DMS79 treated with DMSO at 0.1 percent for 48 hours (cell line): ENCODE measurements around the gene ANP32B.
A peak's percentile ranks its signal among the peaks of the same experiment; 100 is the strongest.
"Not testable (repeated sequence)": the region's sequence is repeated elsewhere in the genome, so short reads cannot be mapped to it uniquely, and the experiment has no call there.

Experiments
- DNase-seq: peaks from one replicate; lab custom pipeline; 2025; lab: John Stamatoyannopoulos, UW

Gene ANP32B

DNA sequence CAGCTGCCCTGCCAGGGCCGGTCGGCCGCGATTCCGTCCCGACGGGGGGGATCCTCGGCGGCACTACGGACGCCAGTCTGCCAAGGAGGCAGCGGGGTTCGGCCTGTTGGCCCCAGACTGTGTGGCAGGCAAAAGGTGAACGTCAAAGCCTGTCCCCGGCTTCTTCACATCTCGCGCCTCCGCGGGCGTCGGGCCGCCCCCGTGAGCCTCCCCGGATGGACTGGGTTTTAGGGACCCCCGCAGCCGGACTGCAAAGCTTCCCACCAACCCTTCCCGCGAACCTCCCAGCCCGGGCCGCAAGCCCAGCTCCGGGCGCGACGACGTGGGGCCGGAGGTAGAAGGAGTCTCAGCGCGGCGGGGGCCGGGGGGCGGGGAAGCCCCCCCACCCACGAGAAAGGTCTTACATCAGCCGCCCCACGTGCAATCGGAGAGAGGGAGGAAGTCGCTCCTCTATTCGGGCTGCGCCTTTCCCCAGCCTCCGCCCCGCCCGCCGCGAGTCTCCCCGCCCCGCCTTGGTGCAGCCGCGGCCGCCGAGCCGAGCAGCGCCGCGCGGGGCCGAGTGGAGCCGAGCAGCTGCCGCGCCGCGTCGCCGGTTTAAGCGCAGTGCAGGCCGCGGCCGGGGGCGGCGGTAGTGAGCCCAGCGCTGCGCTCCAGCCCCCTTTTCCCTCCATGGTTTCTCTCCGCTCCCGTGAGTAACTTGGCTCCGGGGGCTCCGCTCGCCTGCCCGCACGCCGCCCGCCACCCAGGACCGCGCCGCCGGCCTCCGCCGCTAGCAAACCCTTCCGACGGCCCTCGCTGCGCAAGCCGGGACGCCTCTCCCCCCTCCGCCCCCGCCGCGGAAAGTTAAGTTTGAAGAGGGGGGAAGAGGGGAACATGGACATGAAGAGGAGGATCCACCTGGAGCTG lies at the start of gene ANP32B:
Gene ANP32B, plus strand, starts transcription at position 659 of the 906 bp plus-strand sequence. Its CDS starts 215 bp downstream, at position 874.
- peak; percentile 31 for DNase-seq

DNA sequence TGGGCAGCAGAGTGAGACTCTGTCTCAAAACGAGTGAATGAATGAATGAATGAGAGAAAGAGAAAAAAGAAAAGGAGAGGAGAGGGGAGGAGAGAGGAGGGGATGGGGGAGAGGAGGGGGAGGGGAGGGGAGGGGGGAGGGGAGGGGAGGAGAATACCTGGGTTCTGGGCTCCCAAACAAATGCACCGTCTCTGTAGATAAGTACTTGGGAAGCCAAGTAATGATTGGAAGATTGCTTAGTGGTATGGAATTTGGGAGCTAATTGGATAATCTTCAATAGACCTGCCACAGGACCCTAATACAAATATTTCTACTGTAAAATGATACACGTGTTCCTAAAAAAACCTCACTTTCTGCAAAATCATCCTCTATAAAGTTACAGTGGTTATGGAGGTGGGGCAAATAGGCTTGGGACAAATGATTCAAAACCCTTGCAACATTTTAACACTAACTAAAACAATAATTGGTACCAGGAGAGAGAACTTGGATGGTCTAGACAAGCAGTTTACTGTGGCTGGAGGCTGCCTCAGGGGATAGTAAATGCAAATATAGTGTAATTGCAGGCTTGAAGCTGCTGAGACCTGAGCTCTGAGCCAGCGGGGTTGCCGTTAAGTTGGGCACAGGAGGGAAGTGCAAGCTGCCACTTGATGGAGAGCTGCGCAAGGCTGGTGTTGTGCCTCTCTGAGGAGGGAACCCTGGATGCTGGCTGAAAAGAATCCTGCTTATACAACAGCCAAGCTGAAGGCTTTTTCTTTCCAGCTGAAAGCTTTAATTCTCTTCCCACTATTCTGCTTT lies 48.6 kb upstream of the ANP32B start:
- no peak for DNase-seq

DNA sequence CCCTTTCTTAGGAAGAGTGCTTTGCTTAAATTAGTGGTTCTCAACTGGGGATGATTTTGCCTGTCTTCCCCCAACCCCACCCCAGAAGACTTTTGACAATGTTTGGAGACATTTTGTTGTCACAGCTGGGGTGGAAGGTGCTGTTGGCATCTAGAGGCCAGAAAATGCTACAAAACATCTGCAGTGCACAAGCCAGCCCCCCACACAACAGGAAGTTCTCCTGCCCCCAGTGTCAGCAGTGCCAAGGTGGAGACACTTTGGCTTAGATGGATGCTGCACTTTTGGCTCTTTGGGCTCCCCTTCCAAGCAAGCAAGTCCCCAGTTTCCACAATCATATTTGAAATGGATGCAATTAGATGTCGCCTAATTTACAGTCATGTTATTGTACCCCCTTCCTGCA lies 47.9 kb upstream of the ANP32B start:
- DNase-seq, result no peak

DNA sequence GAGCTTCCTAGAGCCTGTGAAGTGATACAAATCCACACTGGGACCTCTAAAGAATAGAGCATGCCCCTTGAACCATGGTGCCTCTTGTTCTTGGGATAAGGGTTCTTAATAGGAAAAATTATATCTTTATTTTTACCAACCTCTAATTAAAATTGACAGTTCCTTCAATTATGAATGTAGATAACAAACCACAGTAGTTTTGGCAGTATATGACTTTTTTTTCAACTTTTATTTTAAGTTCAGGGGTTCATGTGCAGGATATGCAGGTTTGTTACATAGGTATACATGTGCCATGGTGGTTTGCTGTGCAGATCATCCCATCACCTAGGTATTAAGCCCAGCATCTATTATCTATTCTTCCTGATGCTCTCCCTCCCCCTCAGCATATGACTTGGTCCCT lies 46.1 kb upstream of the ANP32B start:
- DNase-seq, result no peak

DNA sequence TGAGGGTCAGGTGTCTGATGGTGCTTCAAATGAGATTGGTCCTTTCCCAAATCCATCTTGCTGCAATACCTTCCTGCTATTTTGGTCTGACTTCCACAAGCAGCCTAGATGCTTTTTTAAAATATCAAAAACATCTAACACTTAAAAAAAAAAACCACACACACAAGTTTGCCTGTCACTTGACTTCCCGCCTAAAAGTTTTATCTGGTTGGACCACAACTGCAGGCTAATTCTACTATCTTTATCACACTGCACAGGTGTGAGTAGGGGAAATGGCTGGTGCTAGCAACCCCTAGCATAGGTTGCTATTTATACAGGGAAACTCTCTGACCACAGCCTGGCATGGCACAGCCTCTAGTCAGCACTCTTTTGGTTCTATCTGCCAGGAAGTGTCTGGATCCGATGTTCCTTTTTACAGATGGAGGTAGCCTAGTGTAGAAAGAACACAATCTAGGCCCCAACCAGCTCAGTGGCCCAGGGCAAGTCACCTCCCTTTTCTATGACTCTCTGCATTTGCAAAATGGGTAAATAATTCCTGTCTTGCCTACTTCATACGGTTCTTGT lies 45.0 kb upstream of the ANP32B start, which contains the start of gene HEMGN:
Gene HEMGN, minus strand, starts transcription at position 92 of the 564 bp plus-strand sequence. Its CDS starts 36 bp downstream, at position 56.
- no peak for DNase-seq

DNA sequence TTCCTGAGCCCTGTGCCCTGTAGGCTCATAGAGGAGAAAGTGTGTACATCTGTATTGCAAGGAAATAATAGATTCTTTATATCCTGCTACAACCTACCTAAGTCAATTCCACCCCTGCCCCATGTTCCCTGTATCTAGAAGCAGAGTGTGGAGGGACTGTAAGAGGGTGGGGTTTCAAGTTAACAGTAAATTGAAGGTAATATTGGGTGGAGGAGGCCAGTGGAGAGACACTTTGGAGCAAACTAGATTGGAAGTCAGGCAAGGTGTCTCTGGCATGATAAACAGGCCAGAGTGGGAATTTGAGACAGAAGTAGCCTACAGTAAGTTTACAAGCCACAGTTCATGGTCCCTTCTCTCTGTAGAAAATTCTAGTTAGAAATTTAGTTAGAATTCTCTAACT lies 42.9 kb upstream of the ANP32B start:
- DNase-seq, result no peak

DNA sequence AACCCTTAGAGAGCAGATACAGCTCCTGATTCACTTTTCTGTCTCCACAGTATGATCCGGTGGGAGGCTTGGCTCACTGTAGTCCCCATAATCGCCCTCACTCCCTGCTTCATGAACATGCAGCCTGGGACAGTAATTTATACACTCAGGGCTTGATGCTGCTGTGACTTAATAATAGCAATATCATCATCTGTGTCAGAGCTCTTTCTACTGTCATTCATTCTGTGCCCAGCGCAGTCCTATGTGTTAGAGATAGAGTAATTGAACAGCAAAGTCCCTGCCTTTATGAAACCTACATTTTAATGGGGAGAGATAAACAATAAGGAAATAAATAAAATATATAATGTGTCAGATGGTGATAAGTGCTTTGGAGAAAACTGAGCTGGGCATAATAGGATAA lies 42.4 kb upstream of the ANP32B start:
- DNase-seq, result no peak

DNA sequence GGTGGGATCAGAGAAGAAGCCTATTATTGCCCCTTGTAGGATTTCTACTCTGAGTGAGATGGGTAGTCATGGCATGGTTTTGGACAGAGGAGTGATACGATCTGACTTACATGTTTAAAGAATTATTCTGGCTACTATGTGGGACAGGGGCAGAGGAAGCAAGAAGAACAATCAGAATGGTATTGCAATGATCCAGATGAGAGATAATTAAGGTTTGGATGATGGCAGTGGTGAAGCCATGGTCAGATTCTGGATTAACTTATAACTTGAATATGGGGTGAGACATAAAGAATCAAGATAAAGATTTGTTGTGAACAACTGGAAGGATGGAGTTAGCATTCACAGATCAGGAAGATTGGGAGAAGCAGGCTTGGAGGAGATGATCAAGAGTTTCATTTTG lies 41.8 kb upstream of the ANP32B start:
- DNase-seq, result no peak

DNA sequence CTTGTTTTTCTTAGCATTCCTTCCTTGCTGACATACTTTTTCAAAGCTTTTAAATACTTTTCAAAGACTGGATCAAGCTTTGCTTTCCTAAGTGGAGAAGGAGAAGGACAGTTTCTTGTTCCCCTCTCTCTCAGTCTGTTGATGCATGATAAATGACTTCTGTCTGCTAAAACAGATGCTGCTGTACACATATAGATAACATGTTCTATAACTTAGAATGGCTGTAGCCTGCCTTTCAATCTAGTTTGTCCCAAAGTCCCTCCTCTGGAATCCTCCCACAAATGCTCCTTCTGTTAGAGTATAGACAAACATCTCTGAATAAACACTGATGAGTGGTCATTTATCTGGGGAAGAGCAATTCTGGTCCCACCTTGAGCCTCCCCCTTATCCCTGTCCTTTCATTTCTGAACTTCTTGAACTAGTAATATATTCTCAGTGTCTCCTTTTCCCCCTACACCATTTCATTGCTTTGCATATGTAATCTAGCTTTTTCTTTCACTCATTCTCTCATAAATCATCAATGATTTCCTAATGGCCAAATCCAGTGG lies 39.8 kb upstream of the ANP32B start:
- no peak for DNase-seq

DNA sequence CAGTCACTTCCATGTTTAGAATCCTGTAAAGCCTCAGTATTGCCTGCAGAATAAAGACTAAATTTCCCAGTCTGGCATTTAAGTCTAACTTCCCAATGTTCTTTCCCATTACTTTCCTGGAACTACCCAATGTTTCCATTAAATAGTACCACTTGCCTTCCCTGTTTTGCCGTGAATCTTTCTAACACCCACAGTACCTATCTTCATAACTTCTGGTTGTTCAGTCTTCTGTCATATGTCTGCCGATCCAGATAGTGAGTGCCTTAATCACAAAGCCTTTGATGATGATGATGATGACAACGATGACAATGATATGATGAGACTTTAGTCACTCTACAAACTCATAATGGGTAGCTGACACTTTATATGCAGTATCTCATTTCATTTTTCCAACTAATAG lies 38.5 kb upstream of the ANP32B start:
- no peak for DNase-seq

DNA sequence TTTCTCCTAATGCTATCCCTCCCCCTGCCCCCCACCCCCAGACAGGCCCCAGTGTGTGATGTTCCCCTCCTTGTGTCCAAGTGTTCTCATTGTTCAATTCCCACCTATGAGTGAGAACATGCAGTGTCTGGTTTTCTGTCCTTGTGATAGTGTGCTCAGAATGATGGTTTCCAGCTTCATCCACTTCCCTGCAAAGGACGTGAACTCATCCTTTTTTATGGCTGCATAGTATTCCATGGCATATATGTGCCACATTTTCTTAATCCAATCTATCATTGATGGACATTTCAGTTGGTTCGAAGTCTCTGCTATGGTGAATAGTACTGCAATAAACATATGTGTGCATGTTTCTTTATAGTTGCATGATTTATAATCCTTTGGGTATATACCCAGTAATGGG lies 37.7 kb upstream of the ANP32B start:
- not testable (repeated sequence) for DNase-seq

DNA sequence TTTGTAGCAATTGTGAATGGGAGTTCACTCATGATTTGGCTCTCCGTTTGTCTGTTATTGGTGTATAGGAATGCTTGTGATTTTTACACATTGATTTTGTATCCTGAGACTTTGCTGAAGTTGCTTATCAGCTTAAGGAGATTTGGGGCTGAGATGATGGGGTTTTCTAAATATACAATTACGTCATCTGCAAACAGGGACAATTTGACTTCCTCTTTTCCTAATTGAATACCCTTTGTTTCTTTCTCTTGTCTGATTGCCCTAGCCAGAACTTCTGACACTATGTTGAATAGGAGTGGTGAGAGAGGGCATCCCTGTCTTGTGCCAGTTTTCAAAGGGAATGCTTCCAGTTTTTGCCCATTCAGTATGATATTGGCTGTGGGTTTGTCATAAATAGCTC lies 36.0 kb upstream of the ANP32B start:
- DNase-seq, result not testable (repeated sequence)

DNA sequence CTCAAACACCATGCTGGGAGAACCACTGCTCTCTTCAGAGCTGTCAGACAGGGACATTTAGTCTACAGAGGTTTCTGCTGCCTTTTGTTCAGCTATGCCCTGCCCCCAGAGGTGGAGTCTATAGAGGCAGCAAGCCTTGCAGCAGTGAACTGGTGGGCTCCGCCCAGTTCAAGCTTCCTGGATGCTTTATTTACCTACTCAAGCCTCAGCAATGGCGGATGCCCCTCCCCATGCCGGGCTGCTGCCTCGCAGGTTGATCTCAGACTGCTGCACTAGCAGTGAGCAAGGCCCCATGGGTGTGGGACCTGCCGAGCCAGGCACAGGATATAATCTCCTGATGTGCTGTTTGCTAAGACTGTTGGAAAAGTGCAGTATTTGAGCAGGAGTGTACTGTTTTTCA lies 32.3 kb upstream of the ANP32B start:
- not testable (repeated sequence) for DNase-seq

DNA sequence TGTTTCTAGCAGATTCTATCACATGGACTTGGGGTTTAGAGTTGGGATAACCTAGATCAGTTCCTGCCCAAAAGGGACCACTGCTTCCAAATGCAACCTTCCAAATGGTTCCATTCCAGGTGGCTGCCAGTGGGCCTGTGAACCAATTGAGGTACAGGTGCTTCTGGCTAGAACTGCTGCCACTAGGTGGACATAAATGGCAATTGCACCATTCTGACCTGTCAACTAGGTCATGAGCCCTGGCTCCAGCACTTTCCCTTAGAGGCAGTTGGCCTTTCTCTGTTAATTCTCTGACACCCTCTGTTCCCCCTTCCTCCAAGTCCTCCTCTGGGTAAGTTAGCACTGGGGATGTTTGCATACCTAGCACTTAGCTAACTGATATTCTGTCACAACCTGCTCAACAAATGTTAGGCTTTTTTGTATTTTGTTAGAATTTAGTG lies 28.6 kb upstream of the ANP32B start:
- DNase-seq, result no peak

DNA sequence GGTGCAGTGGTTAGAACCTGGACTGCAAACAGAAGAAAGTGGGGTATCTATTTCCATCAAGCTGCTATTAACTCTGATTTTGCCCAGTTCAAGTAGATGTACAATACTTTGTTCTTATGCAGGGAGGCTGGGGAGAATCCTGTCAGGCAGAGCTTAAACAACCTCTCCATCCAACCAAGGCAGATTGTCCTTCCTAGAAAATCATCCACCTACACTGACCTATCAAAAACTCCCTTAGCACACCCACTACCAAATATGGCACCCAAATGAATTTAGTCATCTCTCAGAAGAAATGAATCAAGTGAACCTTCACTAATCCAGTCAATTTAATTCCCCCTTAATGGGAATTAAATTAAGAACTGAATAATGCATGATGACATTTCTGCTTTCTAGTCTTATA lies 26.8 kb upstream of the ANP32B start:
- no peak for DNase-seq

DNA sequence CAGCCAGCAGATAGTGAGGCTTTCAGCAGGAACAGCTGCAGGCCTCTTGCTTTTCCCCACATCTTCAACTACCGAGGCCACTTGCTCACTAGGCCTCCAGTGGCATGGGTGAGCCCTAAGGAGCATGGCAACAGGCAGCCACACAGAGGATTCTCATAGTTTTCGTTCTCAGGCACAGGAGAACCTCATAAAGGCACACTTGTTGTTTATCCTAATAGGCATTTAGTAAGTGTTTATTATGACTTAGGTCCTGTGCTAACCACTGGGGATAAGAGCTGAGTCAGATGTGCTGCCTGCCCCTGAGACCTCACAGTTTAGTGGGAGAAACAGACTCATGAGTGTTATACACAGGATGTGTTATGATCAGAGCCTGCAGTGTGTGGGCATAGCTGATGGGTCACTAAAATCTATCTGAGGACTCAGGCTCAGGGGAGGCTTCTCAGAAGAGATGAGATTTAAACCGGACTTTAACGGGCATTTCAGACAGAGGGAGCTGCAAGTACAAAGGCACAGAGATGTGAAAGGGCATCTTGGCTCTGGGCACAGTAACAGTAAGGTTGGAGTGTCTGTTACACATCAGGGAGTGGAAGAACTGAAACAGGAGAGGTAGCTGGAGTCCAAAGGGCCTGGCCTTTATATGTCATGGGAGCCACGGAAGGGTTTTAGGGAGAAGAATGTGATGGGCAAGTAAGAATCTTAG lies 24.2 kb upstream of the ANP32B start:
- DNase-seq, result no peak

DNA sequence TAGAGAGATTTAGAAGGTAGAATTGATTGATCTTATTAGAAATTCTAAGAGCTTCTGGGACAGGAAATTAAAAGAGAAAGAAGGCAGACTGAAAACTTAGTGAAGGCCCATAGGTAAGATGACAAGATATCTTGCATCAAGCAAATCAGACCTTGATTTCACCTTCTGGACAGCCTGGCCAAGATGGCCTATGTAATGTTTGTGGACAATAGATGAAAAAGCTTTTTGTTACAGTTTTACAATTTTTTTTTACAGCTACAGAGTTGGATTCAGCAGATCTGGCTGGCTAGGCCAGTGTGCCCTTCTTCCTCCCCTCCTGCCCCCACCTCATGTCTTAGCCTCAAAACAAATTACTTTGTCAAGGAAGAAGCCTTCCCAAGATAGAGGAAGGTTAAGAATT lies 23.6 kb upstream of the ANP32B start:
- no peak for DNase-seq

DNA sequence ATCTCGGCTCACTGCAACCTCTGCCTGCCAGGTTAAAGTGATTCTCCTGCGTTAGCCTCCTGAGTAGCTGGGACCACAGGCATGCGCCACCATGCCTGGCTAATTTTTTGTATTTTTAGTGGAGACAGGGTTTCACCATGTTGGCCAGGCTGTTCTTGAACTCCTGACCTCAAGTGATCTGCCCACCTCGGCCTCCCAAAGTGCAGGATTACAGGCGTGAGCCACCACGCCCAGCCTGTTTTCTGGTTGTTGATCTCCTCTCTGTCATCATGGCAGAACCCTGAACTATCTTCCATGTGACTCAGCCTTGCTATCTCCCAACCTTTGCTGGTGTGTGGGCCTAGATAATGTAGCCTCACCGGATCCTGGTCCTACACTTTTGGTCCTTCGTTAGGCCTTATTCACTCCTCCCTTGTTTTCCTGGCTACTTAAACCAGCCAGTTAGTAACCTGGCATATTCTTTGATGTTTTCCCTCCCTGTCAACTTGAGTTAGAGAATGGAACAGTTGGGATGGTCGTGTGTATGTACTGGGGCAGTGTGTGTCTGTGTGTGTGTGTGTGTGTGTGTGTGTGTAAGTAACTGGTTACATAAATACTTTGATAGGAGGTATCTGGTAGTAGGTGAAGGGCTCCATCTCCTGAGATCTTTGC lies 22.3 kb upstream of the ANP32B start:
- not testable (repeated sequence) for DNase-seq

DNA sequence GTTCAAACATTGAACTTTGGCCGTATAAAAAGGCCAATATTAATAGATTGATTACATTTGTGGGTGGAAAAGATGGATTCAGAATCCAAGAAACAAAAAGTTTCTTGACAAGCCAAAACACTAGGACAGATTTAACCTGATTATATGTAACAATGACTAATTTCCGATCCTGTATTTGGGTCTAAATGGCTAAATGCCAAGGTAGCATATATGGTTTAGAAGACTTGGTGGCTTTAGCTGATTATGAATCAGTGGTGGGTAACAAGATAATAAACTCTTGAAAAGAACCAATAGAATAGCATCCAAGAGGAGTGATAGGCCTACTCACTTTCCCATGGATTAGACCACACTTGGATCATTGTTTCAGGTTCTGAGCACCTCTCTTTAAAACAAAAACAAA lies 21.8 kb upstream of the ANP32B start:
- no peak for DNase-seq

DNA sequence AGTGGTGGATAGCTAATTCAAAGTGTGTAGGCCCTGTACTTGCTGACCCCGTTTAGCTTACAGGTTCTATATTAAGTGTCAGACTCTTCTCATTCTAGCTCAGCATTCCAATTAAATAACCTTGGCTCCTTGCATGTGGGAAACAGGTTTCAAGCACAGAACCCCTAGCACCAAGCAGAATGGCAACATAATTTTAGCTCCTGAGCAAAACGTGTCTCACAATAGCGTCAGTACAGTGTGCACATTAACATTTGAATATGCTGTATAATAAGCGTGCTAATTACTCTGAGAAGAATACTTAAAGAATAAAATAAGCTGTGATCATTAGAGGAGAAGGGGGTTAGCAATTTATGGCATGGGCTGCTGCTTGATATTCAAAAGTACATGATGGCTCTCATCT lies 21.0 kb upstream of the ANP32B start:
- DNase-seq, result no peak

DNA sequence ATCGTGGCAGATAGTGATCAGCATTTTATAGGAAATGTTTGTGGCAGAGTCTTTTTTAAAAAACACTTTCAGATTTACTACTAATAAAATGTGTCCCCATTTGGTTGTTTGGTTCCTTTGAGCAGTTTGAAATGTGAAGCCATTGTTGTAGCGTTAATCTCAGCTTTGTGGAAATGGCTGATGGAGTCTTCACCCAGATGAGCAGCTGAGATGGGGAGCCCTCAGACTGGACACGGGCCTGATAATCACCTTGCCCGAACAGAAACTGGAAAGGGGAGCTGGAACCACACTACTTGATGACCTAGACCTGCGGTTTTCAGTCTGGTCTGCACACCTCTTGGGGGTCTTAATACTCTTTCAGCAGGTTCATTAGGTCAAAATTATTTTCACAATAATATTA lies 20.6 kb upstream of the ANP32B start:
- no peak for DNase-seq
